ENCODE results near the gene SMAD7. TPM values are rescaled to one million over a fixed set of nuclear protein-coding genes. Genes with fewer than 3 reads are reported as not detected.

The SMAD7 gene
- total RNA-seq, 4 donors from 2014 or later, result 22.4 to 48.4 (median 29.3) TPM

GRCh38 chr18:48902856-48903601 is 47.7 kb downstream of the SMAD7 start:
- TF ChIP-seq POLR2A (IDR thresholded peaks at IDR 0.05) (no peak), CTCF (IDR thresholded peaks at IDR 0.05) (no peak)

GRCh38 chr18:48902023-48902855 is 48.5 kb downstream of the SMAD7 start:
- Histone ChIP-seq H3K4me1 (peaks cover 0 to 10% of the 10 kb centered on the region in 2 donors), H3K9me3 (no peaks in the 10 kb centered on the region), H3K36me3 (no peaks in the 10 kb centered on the region), H3K4me3 (no peak overlapping the region), H3K27me3 (no peaks in the 10 kb centered on the region), H3K27ac (peak overlapping the region; percentile 70 to 85)
- intact Hi-C loops (cut with DNase I; ENCODE audit: low total_unique reads), result no loop called here
- no peak for TF ChIP-seq POLR2A (IDR thresholded peaks at IDR 0.05)
- TF ChIP-seq CTCF (IDR thresholded peaks at IDR 0.05), result no peak
- peak; percentile 89 to 90 for DNase-seq

More at GRCh38 chr18:48902856-48903601, 47.7 kb downstream of the SMAD7 start:
- peak; percentile 43 to 50 for DNase-seq
- Histone ChIP-seq H3K4me3 (no peak overlapping the region), H3K27me3 (no peaks in the 10 kb centered on the region), H3K4me1 (peaks cover 0 to 10% of the 10 kb centered on the region in 2 donors), H3K27ac (peak overlapping the region; percentile 70 to 85), H3K36me3 (no peaks in the 10 kb centered on the region), H3K9me3 (no peaks in the 10 kb centered on the region)
- intact Hi-C loops (cut with DNase I; ENCODE audit: low total_unique reads), result no loop called here

- no peak for TF ChIP-seq POLR2A (IDR thresholded peaks at IDR 0.05)
- no peak for TF ChIP-seq CTCF (IDR thresholded peaks at IDR 0.05)
- no peak for DNase-seq
- intact Hi-C loops (cut with DNase I; ENCODE audit: low total_unique reads), result no loop called here
Measured at GRCh38 chr18:48901145-48902022, 49.4 kb downstream of the SMAD7 start.

GRCh38 chr18:48900469-48900868 is 50.3 kb downstream of the SMAD7 start:
- Histone ChIP-seq H3K36me3 (no peaks in the 10 kb centered on the region), H3K27me3 (no peaks in the 10 kb centered on the region), H3K4me1 (peaks cover 0 to 10% of the 10 kb centered on the region in 2 donors), H3K27ac (no peak overlapping the region), H3K4me3 (no peak overlapping the region), H3K9me3 (no peaks in the 10 kb centered on the region)
- DNase-seq, result no peak
- intact Hi-C loops (cut with DNase I; ENCODE audit: low total_unique reads), result no loop called here
- TF ChIP-seq CTCF (IDR thresholded peaks at IDR 0.05), result no peak
- TF ChIP-seq POLR2A (IDR thresholded peaks at IDR 0.05), result no peak

More at GRCh38 chr18:48901145-48902022, 49.4 kb downstream of the SMAD7 start:
- no peak overlapping the region for H3K4me3 ChIP-seq
- no peaks in the 10 kb centered on the region for H3K27me3 ChIP-seq
- H3K9me3 ChIP-seq, result no peaks in the 10 kb centered on the region
- H3K27ac ChIP-seq, result peak overlapping the region; percentile 70 to 85
- peaks cover 0 to 10% of the 10 kb centered on the region in 2 donors for H3K4me1 ChIP-seq
- H3K36me3 ChIP-seq, result no peaks in the 10 kb centered on the region
